Prostate gland (tissue), 2 donors: ENCODE measurements around the gene CCBE1.

Experiments used
- CTCF ChIP-seq, 4 experiments: fragments of 200-600 bp in 2 of 4; fragments of 450-650 bp in 2 of 4; sonication (generic) in 2 of 4; IDR thresholded peaks; 1 replicate in 3 of 4; 2 replicates in 1 of 4; pipeline ENCODE4 v1.5.1; 2016 to 2019; ENCODE audit warnings: antibody characterized with exemption in 4 of 4, mild to moderate bottlenecking in 2 of 4, moderate library complexity in 2 of 4
- POLR2A ChIP-seq: fragments of 450-650 bp; IDR thresholded peaks from one replicate; pipeline ENCODE4 v1.6.1; 2016; ENCODE audit warnings: antibody characterized with exemption, mild to moderate bottlenecking
- POLR2AphosphoS5 ChIP-seq: sonication (generic); formaldehyde crosslinking; IDR thresholded peaks from one replicate; pipeline ENCODE4 v1.6.1; 2017; ENCODE audit warnings: antibody characterized with exemption

GRCh38 chr18:59546188-59546587, 151.0 kb downstream of the CCBE1 start:
- no peak for TF ChIP-seq POLR2A
- no peak for TF ChIP-seq CTCF (IDR thresholded peaks at IDR 0.05)
- TF ChIP-seq POLR2AphosphoS5, result no peak
